HG03565 (cell line): ENCODE measurements around the gene RAB11FIP2.

ENCODE experiments used
- ATAC-seq: cut with Tn5 transposase; IDR thresholded peaks from one replicate; pipeline ENCODE4 v1.9.1; 2021; ENCODE audit warnings: mild to moderate bottlenecking, moderate library complexity; ENCODE audit not compliant: unreplicated experiment

Gene RAB11FIP2

DNA sequence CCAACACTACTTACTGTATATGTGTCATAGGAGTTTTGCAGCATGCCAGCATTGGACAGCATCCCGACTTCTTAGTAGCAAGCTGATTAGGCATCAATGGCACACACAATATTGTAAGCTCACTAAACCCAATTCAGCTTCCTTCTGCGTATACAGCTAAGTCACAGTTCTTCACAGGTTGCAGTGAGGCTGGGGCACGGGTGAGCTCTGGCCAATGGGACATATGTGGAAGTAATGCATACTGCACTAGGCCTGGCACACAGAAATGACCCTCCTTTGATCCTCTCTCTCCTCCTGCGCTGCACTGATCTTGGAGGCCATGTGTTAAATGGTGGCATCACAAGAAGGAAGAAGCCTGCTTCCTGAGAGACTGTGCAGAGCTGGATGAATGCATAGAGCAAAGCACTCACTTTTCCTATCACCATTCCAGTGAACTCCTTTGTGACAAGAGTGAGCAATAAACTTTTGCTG, 11.9 kb downstream of the RAB11FIP2 start:
- ATAC-seq = no peak

- ATAC-seq = no peak
Measured at GRCh38 chr10:118033905-118034304, 12.8 kb downstream of the RAB11FIP2 start.

DNA sequence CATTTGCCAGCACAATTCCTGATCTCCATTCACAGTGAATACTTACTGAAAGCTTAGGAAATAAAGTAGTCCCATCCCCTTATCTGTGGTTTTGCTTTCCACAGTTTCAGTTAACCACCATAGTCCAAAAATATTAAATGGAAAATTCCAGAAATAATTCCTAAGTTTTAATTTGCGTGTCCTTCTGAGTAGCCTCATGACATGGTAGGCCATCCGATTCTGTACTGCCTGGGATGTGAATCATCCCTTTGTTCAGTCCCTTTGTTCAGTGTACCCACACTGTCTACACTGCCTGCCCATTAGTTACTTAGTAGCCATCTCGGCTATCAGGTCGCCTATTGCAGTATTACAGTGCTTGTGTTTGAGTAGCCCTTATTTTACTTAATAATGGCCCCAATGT, 14.2 kb downstream of the RAB11FIP2 start:
- no peak for ATAC-seq

- ATAC-seq = no peak
Measured at GRCh38 chr10:118031351-118032075, 15.2 kb downstream of the RAB11FIP2 start.

DNA sequence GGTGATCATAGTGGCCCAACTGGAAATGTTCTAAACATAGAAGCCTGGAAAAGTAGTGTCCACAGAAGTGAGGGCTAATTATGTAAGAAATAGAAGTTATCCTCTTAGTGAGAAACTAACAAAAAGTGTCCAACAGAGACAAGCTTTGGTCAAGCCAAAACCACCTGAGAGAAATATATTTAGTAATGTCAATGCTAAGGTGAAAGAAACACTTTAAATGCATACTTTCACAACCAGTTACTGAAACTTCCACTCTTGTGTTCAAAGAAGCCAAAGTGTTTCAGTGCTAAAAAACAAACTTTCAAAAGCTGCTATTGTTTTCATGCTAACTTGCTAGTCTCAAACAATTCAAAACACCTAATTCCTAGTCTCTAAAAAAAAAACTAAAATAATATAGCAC, 18.1 kb downstream of the RAB11FIP2 start:
- ATAC-seq = peak; percentile 97

DNA sequence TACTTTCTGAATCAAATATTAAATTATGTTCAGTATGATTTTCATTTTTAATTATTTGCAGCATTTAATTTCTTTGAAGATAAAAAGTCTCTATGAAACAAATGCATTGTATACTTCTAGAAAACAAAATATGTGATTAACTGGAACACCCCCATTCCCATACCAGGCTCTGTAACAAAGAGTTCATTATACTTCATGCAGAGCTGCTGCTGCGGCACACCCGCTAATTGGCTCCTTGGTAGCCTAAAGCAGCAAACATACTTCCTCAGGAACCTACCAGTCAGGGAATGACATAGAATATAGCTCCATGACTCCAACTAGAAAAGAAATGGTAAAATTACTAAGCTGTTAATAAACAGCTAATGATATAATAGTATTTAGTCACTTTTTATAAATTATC, 19.3 kb downstream of the RAB11FIP2 start:
- ATAC-seq = no peak

GRCh38 chr10:118026936-118027335, 19.8 kb downstream of the RAB11FIP2 start:
- no peak for ATAC-seq

DNA sequence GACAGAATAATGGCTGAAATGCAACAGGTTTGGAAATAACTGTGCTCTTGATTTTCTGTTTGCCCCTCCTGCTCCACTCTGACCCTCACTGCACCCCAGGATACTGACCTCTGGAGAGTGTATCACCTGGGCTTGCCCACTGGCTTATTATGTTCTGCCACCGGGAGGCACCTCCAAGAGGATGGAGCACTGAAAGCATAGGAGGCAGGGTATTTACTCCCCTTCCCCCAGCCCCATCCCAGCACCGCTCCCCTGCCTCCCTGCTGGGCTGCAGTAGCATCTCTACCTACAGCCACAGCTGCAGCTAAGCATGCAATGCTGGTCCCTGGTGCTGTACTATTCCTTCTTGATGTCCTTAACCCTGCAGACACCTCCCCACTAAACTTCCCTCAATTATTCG, 26.4 kb downstream of the RAB11FIP2 start:
- ATAC-seq = no peak

GRCh38 chr10:118017850-118018249, 28.9 kb downstream of the RAB11FIP2 start:
- ATAC-seq = no peak

DNA sequence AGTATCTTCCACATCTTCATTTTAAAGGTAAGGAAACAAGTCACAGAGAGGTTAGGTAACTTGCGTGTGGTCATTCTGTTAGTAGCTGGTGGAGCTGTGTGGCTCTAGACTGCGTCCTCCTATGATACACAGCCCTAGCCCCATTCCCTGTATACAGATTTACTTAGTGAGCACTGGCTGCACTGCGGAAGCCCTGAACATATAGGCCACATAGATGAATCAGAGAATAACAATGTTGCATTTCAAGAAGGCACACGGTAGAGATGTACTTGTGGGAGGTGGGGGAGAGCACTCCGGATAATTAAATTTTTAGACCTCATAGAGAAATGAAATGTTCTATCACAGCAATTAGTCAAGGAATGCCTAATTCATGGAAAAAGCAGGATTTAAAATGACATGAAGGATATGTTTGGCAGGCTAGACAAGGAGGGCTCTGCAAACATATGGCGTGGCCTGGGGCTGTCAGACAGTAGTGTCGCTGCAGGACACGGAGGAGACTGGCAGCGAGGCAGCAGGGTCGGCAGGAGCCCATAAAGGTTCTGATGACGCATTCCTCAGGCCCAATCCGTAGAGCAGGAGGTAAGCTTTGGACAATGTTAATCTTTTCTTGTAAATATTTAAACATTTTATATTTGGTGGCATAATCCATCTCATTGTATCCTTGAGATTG, 29.5 kb downstream of the RAB11FIP2 start:
- no peak for ATAC-seq

GRCh38 chr10:118012952-118013525, 33.7 kb downstream of the RAB11FIP2 start:
- no peak for ATAC-seq

GRCh38 chr10:118007773-118008172, 39.0 kb downstream of the RAB11FIP2 start:
- ATAC-seq = no peak

GRCh38 chr10:118003126-118003525, 43.6 kb downstream of the RAB11FIP2 start:
- ATAC-seq = no peak

DNA sequence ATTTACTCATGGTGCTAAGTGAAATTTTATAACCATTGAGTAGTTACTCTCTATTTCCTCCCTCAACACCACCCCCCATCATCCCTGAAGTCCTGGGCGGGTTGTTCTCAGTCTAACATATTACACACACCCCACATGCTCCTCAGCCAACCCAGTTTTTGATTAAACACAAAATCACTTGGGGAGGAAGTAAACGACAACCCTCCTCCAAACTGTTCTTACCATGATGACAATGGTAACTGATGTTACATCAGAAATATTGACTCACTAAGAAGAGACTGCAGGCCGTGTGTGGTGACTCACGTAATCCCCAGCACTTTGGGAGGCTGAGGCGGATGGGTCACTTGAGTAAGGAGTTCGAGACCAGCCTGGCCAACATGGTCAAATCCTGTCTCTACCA, 44.2 kb downstream of the RAB11FIP2 start:
- ATAC-seq = no peak

GRCh38 chr10:117997673-117998072, 49.1 kb downstream of the RAB11FIP2 start:
- no peak for ATAC-seq

GRCh38 chr10:117996709-117997108, 50.0 kb downstream of the RAB11FIP2 start:
- ATAC-seq = no peak

- ATAC-seq = no peak
Measured at GRCh38 chr10:117994771-117995170, 52.0 kb downstream of the RAB11FIP2 start.

- ATAC-seq = no peak
Measured at GRCh38 chr10:117993166-117993565, 53.6 kb downstream of the RAB11FIP2 start.

- no peak for ATAC-seq
Measured at GRCh38 chr10:117991701-117992100, 55.0 kb downstream of the RAB11FIP2 start.

GRCh38 chr10:117989962-117990361, 56.8 kb downstream of the RAB11FIP2 start:
- no peak for ATAC-seq

DNA sequence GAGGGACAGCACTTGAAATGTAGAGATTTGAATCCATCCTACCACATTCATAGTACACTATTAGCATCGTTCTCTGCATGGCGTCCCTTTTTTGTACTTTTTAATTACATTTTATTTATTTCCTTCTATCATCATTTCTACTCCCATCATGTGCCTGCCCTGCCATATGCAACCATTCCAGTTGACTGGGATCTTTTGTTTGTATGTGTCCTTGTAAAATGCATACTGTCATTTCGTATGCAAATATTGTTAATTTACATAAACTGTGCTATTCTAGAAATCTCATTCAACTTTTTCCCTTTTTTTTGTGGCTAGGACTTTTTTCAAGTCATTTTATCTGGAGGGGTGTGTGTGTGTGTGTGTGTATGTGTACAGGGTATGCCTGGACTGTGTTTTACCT, 57.9 kb downstream of the RAB11FIP2 start:
- no peak for ATAC-seq

GRCh38 chr10:117987244-117987909, 59.4 kb downstream of the RAB11FIP2 start:
- no peak for ATAC-seq
